Sigmoid colon (tissue), 3 donors: ENCODE data around the gene TMOD2.

Source experiments
- CTCF ChIP-seq, 4 experiments: fragments of 450-650 bp in 3 of 4; fragments of 200-600 bp in 1 of 4; IDR thresholded peaks; one replicate each; pipeline ENCODE4 v1.5.1; 2016 to 2019; ENCODE audit warnings: antibody characterized with exemption in 4 of 4, mild to moderate bottlenecking in 3 of 4, moderate library complexity in 2 of 4
- POLR2A ChIP-seq, 2 donors: fragments of 450-650 bp; IDR thresholded peaks; one replicate each; pipeline ENCODE4 v1.6.1; 2016; ENCODE audit warnings: antibody characterized with exemption in 2 of 2, mild to moderate bottlenecking in 2 of 2, moderate library complexity in 2 of 2

GRCh38 chr15:51809457-51809856, 58.1 kb downstream of the TMOD2 start:
- TF ChIP-seq CTCF (IDR thresholded peaks at IDR 0.05) (no peak), POLR2A (IDR thresholded peaks at IDR 0.05) (no peak)
